Prostate gland (tissue), 2 donors: ENCODE results near the gene DYRK4. TPM values are rescaled to one million over a fixed set of nuclear protein-coding genes. Genes with fewer than 3 reads are reported as not detected.

Experiments used
- DNase-seq: peaks from one replicate; pipeline ENCODE4 v3.0.0-alpha.2; 2019; ENCODE audit warnings: low spot score
- H3K27ac ChIP-seq, 2 donors: fragments of 200-600 bp; sonication (generic); 2 replicates each; pipeline ENCODE4 v1.5.1; 2017 to 2019
- H3K27me3 ChIP-seq: fragments of 200-600 bp; sonication (generic); replicated peaks from 2 replicates; pipeline ENCODE4 v1.5.1; 2019; ENCODE audit not compliant: insufficient read depth
- H3K36me3 ChIP-seq, 2 donors: fragments of 200-600 bp; sonication (generic); 1 replicate in 1 of 2; 2 replicates in 1 of 2; pipeline versions ENCODE4 v1.5.1 to v1.8.1; 2017 to 2019
- H3K4me1 ChIP-seq: fragments of 200-600 bp; sonication (generic); replicated peaks from 2 replicates; pipeline ENCODE4 v1.5.1; 2019
- H3K4me3 ChIP-seq, 2 donors: fragments of 200-600 bp; sonication (generic); 2 replicates each; pipeline ENCODE4 v1.5.1; 2017 to 2019
- H3K9me3 ChIP-seq: fragments of 200-600 bp; sonication (generic); 2 replicates; pipeline ENCODE4 v1.5.1; 2017
- CTCF ChIP-seq, 4 experiments: fragments of 200-600 bp in 2 of 4; fragments of 450-650 bp in 2 of 4; sonication (generic) in 2 of 4; IDR thresholded peaks; 1 replicate in 3 of 4; 2 replicates in 1 of 4; pipeline ENCODE4 v1.5.1; 2016 to 2019; ENCODE audit warnings: antibody characterized with exemption in 4 of 4, mild to moderate bottlenecking in 2 of 4, moderate library complexity in 2 of 4
- POLR2A ChIP-seq: fragments of 450-650 bp; IDR thresholded peaks from one replicate; pipeline ENCODE4 v1.6.1; 2016; ENCODE audit warnings: antibody characterized with exemption, mild to moderate bottlenecking
- POLR2AphosphoS5 ChIP-seq: sonication (generic); formaldehyde crosslinking; IDR thresholded peaks from one replicate; pipeline ENCODE4 v1.6.1; 2017; ENCODE audit warnings: antibody characterized with exemption
- WGBS: methylation state at CpG from one replicate; pipeline ENCODE4 v1.1.5; 2018; 5-methylcytosine and 5-hydroxymethylcytosine counted together
- intact Hi-C: fragments of 100-400 bp; cut with DNase I; formaldehyde crosslinking; loops from one replicate; pipeline ENCODE4 v1.14.2; 2022
- total RNA-seq, 2 donors: library from RNA; depleted of rRNA; stranded (reverse); fragments of >200 nt; gene quantifications; one replicate each; pipeline ENCODE4 v1.1.0, GENCODE V29; 2016

DYRK4 gene
- total RNA-seq, 2 donors from 2014 or later, result 42.2 to 61.2 TPM

GRCh38 chr12:4539167-4539870 is 22.7 kb upstream of the DYRK4 start:
- intact Hi-C loops, result loop anchor here (5.0 to 10.0 kb wide), 3 partner anchors 63 to 232 kb away; partner anchors contain the start of genes AKAP3 and NDUFA9
- Histone ChIP-seq H3K9me3 (no peaks in the 10 kb centered on the region), H3K4me3 (peak overlapping the region; percentile 62 to 80), H3K27me3 (no peaks in the 10 kb centered on the region), H3K36me3 (no peaks in the 10 kb centered on the region), H3K4me1 (peaks cover 4% of the 10 kb centered on the region), H3K27ac (no peak overlapping the region)
- no peak for DNase-seq
- 8% methylated on average over 16 of the region's 16 CpGs for WGBS
- TF ChIP-seq POLR2A, result no peak
- no peak for TF ChIP-seq POLR2AphosphoS5
- TF ChIP-seq CTCF (IDR thresholded peaks at IDR 0.05), result no peak

GRCh38 chr12:4540170-4540569 is 21.8 kb upstream of the DYRK4 start:
- Histone ChIP-seq H3K4me3 (no peak overlapping the region), H3K36me3 (no peaks in the 10 kb centered on the region), H3K27ac (no peak overlapping the region), H3K9me3 (no peaks in the 10 kb centered on the region), H3K4me1 (peaks cover 4% of the 10 kb centered on the region), H3K27me3 (no peaks in the 10 kb centered on the region)
- TF ChIP-seq POLR2A (no peak), CTCF (IDR thresholded peaks at IDR 0.05) (no peak), POLR2AphosphoS5 (no peak)
- intact Hi-C loops, result no loop called here
- no peak for DNase-seq
- 84% methylated on average over 3 of the region's 3 CpGs for WGBS

GRCh38 chr12:4540638-4541037 is 21.4 kb upstream of the DYRK4 start:
- H3K27ac ChIP-seq, result no peak overlapping the region
- H3K9me3 ChIP-seq, result no peaks in the 10 kb centered on the region
- TF ChIP-seq CTCF (IDR thresholded peaks at IDR 0.05) (no peak), POLR2A (no peak), POLR2AphosphoS5 (no peak)
- DNase-seq, result no peak
- intact Hi-C loops, result no loop called here
- no peak overlapping the region for H3K4me3 ChIP-seq
- WGBS, result 35% methylated on average over 2 of the region's 2 CpGs
- H3K27me3 ChIP-seq, result no peaks in the 10 kb centered on the region
- peaks cover 4% of the 10 kb centered on the region for H3K4me1 ChIP-seq
- no peaks in the 10 kb centered on the region for H3K36me3 ChIP-seq

- DNase-seq, result no peak
- no peaks in the 10 kb centered on the region for H3K4me1 ChIP-seq
- H3K4me3 ChIP-seq, result no peak overlapping the region
- TF ChIP-seq CTCF (IDR thresholded peaks at IDR 0.05), result no peak
- no peak for TF ChIP-seq POLR2A
- TF ChIP-seq POLR2AphosphoS5, result no peak
- no peak overlapping the region for H3K27ac ChIP-seq
- no peaks in the 10 kb centered on the region for H3K36me3 ChIP-seq
- H3K9me3 ChIP-seq, result no peaks in the 10 kb centered on the region
- no peaks in the 10 kb centered on the region for H3K27me3 ChIP-seq
- intact Hi-C loops, result no loop called here
- 80% methylated on average over 1 of the region's 1 CpG for whole genome bisulfite sequencing
Observed at GRCh38 chr12:4545195-4545594, 16.8 kb upstream of the DYRK4 start.

- intact Hi-C loops, result no loop called here
- WGBS, result 89% methylated on average over 1 of the region's 1 CpG
- Histone ChIP-seq H3K27ac (no peak overlapping the region), H3K4me1 (no peaks in the 10 kb centered on the region), H3K9me3 (no peaks in the 10 kb centered on the region), H3K36me3 (no peaks in the 10 kb centered on the region), H3K4me3 (no peak overlapping the region), H3K27me3 (no peaks in the 10 kb centered on the region)
- TF ChIP-seq POLR2A, result no peak
- no peak for TF ChIP-seq POLR2AphosphoS5
- no peak for TF ChIP-seq CTCF (IDR thresholded peaks at IDR 0.05)
- DNase-seq, result no peak
Observed at GRCh38 chr12:4552191-4552590, 9.8 kb upstream of the DYRK4 start.
